G401 (cell line): Measurements from ENCODE around the gene FAM217A. TPM values are rescaled to one million over a fixed set of nuclear protein-coding genes. Genes with fewer than 3 reads are reported as not detected.

Experiments
- DNase-seq: peaks from one replicate; pipeline ENCODE4 v3.0.0-alpha.2; 2015; ENCODE audit warnings: low spot score
- in situ Hi-C: cut with HindIII; loops from 2 replicates; pipeline ENCODE4 v1.10.0; 2016; ENCODE audit warnings: low sequenced_read_pairs, mixed read lengths
- total RNA-seq: library from RNA; depleted of rRNA; stranded (reverse); fragments of >200 nt; shearing (Covaris generic); gene quantifications from 2 replicates; pipeline ENCODE4 v1.2.3, GENCODE V29; 2014; rRNA removed

The FAM217A gene
- total RNA-seq, 1 experiment from 2014 or later, result not detected

DNA sequence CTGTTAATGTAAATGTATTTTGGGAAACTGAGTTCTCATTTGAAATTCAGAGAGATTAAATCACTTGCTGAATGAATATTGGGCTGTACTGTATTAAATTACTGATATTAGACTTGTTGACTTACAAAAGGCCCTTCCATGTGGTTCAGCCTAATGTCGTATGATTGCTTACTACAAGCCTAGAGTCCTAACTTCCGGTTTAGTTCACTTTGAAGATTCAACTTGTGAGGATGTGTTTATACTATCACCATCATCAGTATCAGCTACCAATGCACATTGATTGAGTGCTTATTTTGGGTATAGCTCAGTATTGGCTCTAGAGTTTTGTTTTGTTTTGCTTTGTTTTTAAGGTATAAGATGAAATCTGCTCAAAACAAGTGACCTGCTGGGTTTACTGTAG is 48.3 kb downstream of the FAM217A start:
- in situ Hi-C loops, result no loop called here
- no peak for DNase-seq

- DNase-seq, result no peak
- in situ Hi-C loops, result no loop called here
These were observed 49.2 kb downstream of the FAM217A start for GRCh38 chr6:4029687-4030086.

DNA sequence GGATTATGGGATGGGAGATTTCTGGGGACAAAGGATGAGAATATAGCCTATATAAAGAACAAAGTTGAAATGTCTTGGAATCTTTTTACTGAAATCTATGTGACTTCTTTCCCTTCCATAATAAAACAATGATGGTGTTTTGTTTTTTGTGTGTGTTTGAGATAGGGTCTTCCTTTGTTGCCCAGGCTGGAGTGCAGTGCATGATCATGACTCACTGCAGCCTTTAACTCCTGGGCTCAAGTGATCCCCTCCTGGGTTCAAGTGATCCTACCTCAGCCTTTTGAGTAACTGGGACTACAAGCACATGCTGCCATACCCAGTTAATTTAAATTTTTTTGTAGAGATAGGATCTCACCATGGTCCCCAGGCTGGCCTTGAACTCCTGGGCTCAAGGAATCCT is 50.9 kb downstream of the FAM217A start:
- in situ Hi-C loops, result no loop called here
- no peak for DNase-seq

DNA sequence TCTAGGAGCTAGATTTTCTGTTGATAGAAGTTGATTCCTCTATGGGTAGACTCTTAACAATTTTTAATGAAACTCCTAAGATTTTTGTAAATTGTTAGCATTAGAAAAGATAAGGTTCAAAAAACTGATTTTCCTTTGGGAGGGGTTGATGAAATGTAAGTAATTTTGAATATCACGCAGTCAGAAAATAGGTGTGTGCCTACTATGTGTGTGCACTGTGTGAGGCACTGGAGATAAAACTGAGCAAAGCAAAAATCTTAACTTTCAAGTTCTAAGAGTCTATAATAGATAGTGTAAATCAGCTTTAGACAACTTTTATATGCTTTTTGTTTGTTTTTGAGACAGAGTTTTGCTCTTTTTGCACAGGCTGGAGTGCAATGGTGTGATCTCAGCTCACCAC is 53.3 kb downstream of the FAM217A start:
- in situ Hi-C loops, result no loop called here

DNA sequence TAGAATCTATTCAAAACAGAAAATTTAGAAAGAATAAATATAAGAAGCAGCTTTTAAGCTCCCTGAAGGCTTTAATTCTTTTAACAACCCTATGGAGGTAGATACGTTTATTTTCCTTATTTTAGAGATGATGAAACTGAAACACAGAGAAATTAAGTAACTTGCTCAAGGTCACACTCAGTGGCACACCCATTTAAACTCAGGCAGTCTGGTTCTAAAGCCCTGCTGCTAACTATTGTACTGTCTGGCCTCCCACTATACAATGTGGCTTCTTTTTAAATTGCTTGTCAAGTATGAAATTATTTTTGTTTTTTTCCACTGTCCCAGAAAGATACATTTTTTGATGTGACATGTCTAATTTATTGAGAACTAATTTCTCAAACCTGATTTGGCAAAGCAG is 55.7 kb downstream of the FAM217A start:
- no peak for DNase-seq
- in situ Hi-C loops, result no loop called here

More for the DNA sequence above, 53.3 kb downstream of the FAM217A start:
- no peak for DNase-seq

DNA sequence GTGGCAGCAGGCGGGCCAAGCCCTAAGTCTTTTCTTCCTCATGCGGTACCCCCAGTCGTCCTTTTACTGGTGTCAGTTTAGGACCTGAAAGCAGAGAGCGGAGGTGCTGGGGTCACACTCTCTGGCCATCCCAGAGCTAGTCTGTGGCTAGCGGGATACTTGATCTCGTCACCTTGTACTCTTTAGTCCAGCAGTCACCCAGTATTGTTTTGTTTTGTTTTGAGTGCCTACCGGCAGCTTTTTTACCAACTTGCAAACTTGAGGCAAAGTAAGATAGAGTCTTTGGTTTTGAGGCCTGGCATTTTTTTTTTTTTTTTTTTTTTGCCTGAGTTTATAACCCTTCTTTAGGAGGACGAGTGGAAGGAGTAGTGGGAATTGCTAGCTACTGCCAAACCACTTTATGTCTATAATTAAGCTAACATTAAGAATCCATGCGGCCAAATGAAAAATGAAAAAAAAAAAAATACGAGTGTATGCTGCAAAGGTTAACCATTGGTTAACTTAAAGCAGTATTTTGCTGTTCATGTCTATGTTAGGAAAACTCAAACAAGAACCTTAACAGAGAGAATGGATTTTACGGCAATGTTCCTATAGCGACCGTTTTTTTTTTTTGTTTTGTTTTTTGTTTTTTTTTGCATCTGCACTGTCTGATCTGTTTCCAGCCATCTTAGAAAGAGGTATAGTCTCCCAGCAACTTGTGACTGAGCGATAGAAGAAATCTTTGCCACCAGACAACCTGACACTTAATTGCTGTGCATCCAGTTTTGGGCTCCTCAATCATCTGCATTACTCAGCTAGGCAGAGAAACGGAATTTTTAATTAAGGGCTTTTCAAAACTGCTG is 56.9 kb downstream of the FAM217A start:
- in situ Hi-C loops, result no loop called here
- no peak for DNase-seq

- in situ Hi-C loops, result no loop called here
- DNase-seq, result peak; percentile 98
These were observed 57.6 kb downstream of the FAM217A start for GRCh38 chr6:4021133-4021853.

GRCh38 chr6:4020822-4021132 is 58.2 kb downstream of the FAM217A start:
- DNase-seq, result no peak
- in situ Hi-C loops, result no loop called here

GRCh38 chr6:4018924-4019236 is 60.1 kb downstream of the FAM217A start:
- in situ Hi-C loops, result no loop called here
- no peak for DNase-seq

Other genes starting within 250 kb of the FAM217A start
- gene FAM50B, start 229.8 kb downstream of the FAM217A start, total RNA-seq, result not detected in 2 replicates
- gene ECI2, start 56.4 kb upstream of the FAM217A start, total RNA-seq, result 89.5 and 111 TPM in 2 replicates